PC-9 (cell line): ENCODE data around the gene COL23A1. TPM values are rescaled to one million over a fixed set of nuclear protein-coding genes. Genes with fewer than 3 reads are reported as not detected.

Experiments
- BruUV-seq: library from RNA; stranded (reverse); fragments of 400-500 nt; replicated peaks from 2 replicates; lab custom pipeline; 2021; lab: Mats Ljungman, UMichigan
- CTCF ChIA-PET: fragments of 300-600 bp; sonication (Branson Sonifier 250); formaldehyde crosslinking; loops from one replicate; lab custom pipeline; 2022; ENCODE audit warnings: antibody characterized with exemption; lab: Charles Lee
- POLR2A ChIA-PET: fragments of 300-600 bp; sonication (Branson Sonifier 250); formaldehyde crosslinking; loops from one replicate; lab custom pipeline; 2022; ENCODE audit warnings: antibody characterized with exemption; ENCODE audit not compliant: unreplicated experiment; lab: Charles Lee
- DNase-seq, 2 experiments: peaks; one replicate each; pipeline versions ENCODE4 v3.0.0 to v3.0.0-alpha.2; 2015 to 2022; ENCODE audit warnings: mixed read lengths in 1 of 2
- H2AFZ ChIP-seq: fragments of 200-600 bp; sonication (generic); 2 replicates; pipeline ENCODE4 v1.8.1; 2017; ENCODE audit warnings: antibody characterized with exemption
- H3F3A ChIP-seq: fragments of 200-600 bp; sonication (generic); 2 replicates; pipeline ENCODE4 v1.8.1; 2017; ENCODE audit warnings: antibody characterized with exemption, mild to moderate bottlenecking, low read depth; ENCODE audit not compliant: insufficient read depth
- H3K27ac ChIP-seq: fragments of 200-600 bp; sonication (generic); 2 replicates; pipeline ENCODE4 v1.6.1; 2016; ENCODE audit warnings: mixed run types
- H3K27me3 ChIP-seq: fragments of 200-600 bp; sonication (generic); 2 replicates; pipeline ENCODE4 v1.6.1; 2016; ENCODE audit warnings: low read depth, mixed run types; ENCODE audit not compliant: insufficient read depth
- H3K36me3 ChIP-seq: fragments of 200-600 bp; sonication (generic); 2 replicates; pipeline ENCODE4 v1.6.1; 2016; ENCODE audit warnings: low read depth, mixed run types
- H3K4me1 ChIP-seq: fragments of 200-600 bp; sonication (generic); replicated peaks from 2 replicates; pipeline ENCODE4 v1.6.1; 2016; ENCODE audit warnings: mixed run types; ENCODE audit not compliant: insufficient read depth
- H3K4me2 ChIP-seq: fragments of 200-600 bp; sonication (generic); 2 replicates; pipeline ENCODE4 v1.6.1; 2017; ENCODE audit warnings: mixed run types
- H3K4me3 ChIP-seq: fragments of 200-600 bp; sonication (generic); 2 replicates; pipeline ENCODE4 v1.6.1; 2016; ENCODE audit warnings: mixed run types
- H3K79me2 ChIP-seq: fragments of 200-600 bp; sonication (generic); 2 replicates; pipeline ENCODE4 v1.6.1; 2017; ENCODE audit warnings: low read depth, mixed run types
- H3K9me2 ChIP-seq: fragments of 200-600 bp; sonication (generic); 2 replicates; pipeline ENCODE4 v1.8.1; 2017; ENCODE audit warnings: mild to moderate bottlenecking; ENCODE audit not compliant: insufficient read depth
- H3K9me3 ChIP-seq: fragments of 200-600 bp; sonication (generic); 2 replicates; pipeline ENCODE4 v1.8.1; 2016; ENCODE audit warnings: low read depth; ENCODE audit not compliant: insufficient read depth
- H4K20me1 ChIP-seq: fragments of 200-600 bp; sonication (generic); 2 replicates; pipeline ENCODE4 v1.8.1; 2017; ENCODE audit not compliant: insufficient read depth
- CTCF ChIP-seq: fragments of 200-600 bp; sonication (generic); conservative IDR thresholded peaks from 2 replicates; pipeline ENCODE4 v1.6.1; 2017; ENCODE audit warnings: mixed run types, antibody characterized with exemption, mild to moderate bottlenecking, moderate library complexity
- EZH2 ChIP-seq: fragments of 200-600 bp; sonication (generic); IDR thresholded peaks from 2 replicates; pipeline ENCODE4 v1.8.0; 2017; ENCODE audit warnings: antibody characterized with exemption, low read depth
- intact Hi-C: fragments of 100-400 bp; cut with micrococcal nuclease; formaldehyde crosslinking; loops from one replicate; pipeline ENCODE4 v1.10.0; 2022; ENCODE audit not compliant: unreplicated experiment
- total RNA-seq: library from RNA; stranded (reverse); gene quantifications from 2 replicates; pipeline ENCODE4 v1.2.3, GENCODE V29; 2021

The COL23A1 gene
- total RNA-seq, 1 experiment from 2014 or later = not detected

GRCh38 chr5:178530526-178530925, 59.7 kb downstream of the COL23A1 start:
- CTCF ChIA-PET = no interaction called here
- Histone ChIP-seq H3K4me3 (no peak overlapping the region), H3K79me2 (no peaks in the 10 kb centered on the region), H3K27me3 (peaks cover 97% of the 10 kb centered on the region), H3K4me1 (no peaks in the 10 kb centered on the region), H3K9me2 (no peaks in the 10 kb centered on the region), H4K20me1 (no peaks in the 10 kb centered on the region), H3K27ac (no peak overlapping the region), H3F3A (no peaks in the 10 kb centered on the region), H3K36me3 (no peaks in the 10 kb centered on the region), H3K4me2 (no peak overlapping the region), H2AFZ (no peak overlapping the region), H3K9me3 (no peaks in the 10 kb centered on the region)
- TF ChIP-seq EZH2 (no peak), CTCF (no peak)
- intact Hi-C loops = no loop called here
- DNase-seq = no peak
- POLR2A ChIA-PET = no interaction called here
- no TSS peak for BruUV-seq

- no peak for TF ChIP-seq CTCF
- no peak for TF ChIP-seq EZH2
- Histone ChIP-seq H3K27me3 (peaks cover 90% of the 10 kb centered on the region), H3K9me2 (no peaks in the 10 kb centered on the region), H3K79me2 (no peaks in the 10 kb centered on the region), H3K4me1 (no peaks in the 10 kb centered on the region), H3F3A (no peaks in the 10 kb centered on the region), H3K36me3 (no peaks in the 10 kb centered on the region), H3K27ac (no peak overlapping the region), H4K20me1 (no peaks in the 10 kb centered on the region), H3K4me3 (no peak overlapping the region), H3K4me2 (no peak overlapping the region), H3K9me3 (no peaks in the 10 kb centered on the region), H2AFZ (no peak overlapping the region)
- no TSS peak for BruUV-seq
- no peak for DNase-seq
- CTCF ChIA-PET = no interaction called here
- intact Hi-C loops = no loop called here
- POLR2A ChIA-PET = no interaction called here
Observed at GRCh38 chr5:178529080-178529479, 61.1 kb downstream of the COL23A1 start.

- DNase-seq = no peak
- no peak for TF ChIP-seq CTCF
- TF ChIP-seq EZH2 = no peak
- no peaks in the 10 kb centered on the region for H4K20me1 ChIP-seq
- no peaks in the 10 kb centered on the region for H3K4me1 ChIP-seq
- no peak overlapping the region for H3K27ac ChIP-seq
- no peak overlapping the region for H3K4me2 ChIP-seq
- no peak overlapping the region for H3K4me3 ChIP-seq
- no peaks in the 10 kb centered on the region for H3K79me2 ChIP-seq
- H2AFZ ChIP-seq = no peak overlapping the region
- no peaks in the 10 kb centered on the region for H3K9me2 ChIP-seq
- ChIA-PET POLR2A (no interaction called here), CTCF (no interaction called here)
- H3F3A ChIP-seq = no peaks in the 10 kb centered on the region
- no peaks in the 10 kb centered on the region for H3K9me3 ChIP-seq
- no peaks in the 10 kb centered on the region for H3K36me3 ChIP-seq
- peaks cover 89% of the 10 kb centered on the region for H3K27me3 ChIP-seq
- intact Hi-C loops = no loop called here
- no TSS peak for BruUV-seq
Observed at GRCh38 chr5:178527458-178528307, 62.5 kb downstream of the COL23A1 start.
